HepG2 (cell line): ENCODE results near the gene COL18A1. TPM values are rescaled to one million over a fixed set of nuclear protein-coding genes. Genes with fewer than 3 reads are reported as not detected.
A peak's percentile ranks its signal among the peaks of the same experiment; 100 is the strongest.

ENCODE experiments used
- ATF4 ChIP-seq, 2 experiments: fragments of 450-650 bp in 1 of 2; sonication (generic) in 1 of 2; formaldehyde crosslinking; IDR thresholded peaks; 2 replicates each; pipeline versions ENCODE4 v1.5.0 to v1.8.0; 2020 to 2022; ENCODE audit warnings: mild to moderate bottlenecking in 1 of 2, missing genetic modification reagents in 1 of 2
- CENPT ChIP-seq: sonication (generic); formaldehyde crosslinking; IDR thresholded peaks from 2 replicates; pipeline ENCODE4 v1.8.0; 2022; ENCODE audit warnings: low read depth, mild to moderate bottlenecking, moderate library complexity, missing genetic modification reagents
- DPF2 ChIP-seq: sonication (generic); formaldehyde crosslinking; IDR thresholded peaks from 2 replicates; pipeline ENCODE4 v1.4.0; 2020; ENCODE audit warnings: mild to moderate bottlenecking, low read depth, missing genetic modification reagents, borderline replicate concordance
- DRAP1 ChIP-seq: IDR thresholded peaks from 2 replicates; pipeline ENCODE4 v1.6.1; 2016; ENCODE audit warnings: missing genetic modification reagents, missing compliant biosample characterization
- EED ChIP-seq: sonication (generic); formaldehyde crosslinking; IDR thresholded peaks from 2 replicates; pipeline ENCODE4 v1.5.0; 2020; ENCODE audit warnings: mild to moderate bottlenecking, missing genetic modification reagents
- FOSL1 ChIP-seq: sonication (generic); formaldehyde crosslinking; IDR thresholded peaks from 2 replicates; pipeline ENCODE4 v1.9.0; 2021; ENCODE audit warnings: missing genetic modification reagents, borderline replicate concordance
- GFI1 ChIP-seq: sonication (generic); formaldehyde crosslinking; IDR thresholded peaks from 2 replicates; pipeline ENCODE4 v1.5.0; 2020; ENCODE audit warnings: missing genetic modification reagents, mild to moderate bottlenecking, borderline replicate concordance
- HES4 ChIP-seq: sonication (generic); formaldehyde crosslinking; IDR thresholded peaks from 2 replicates; pipeline ENCODE4 v1.9.0; 2021; ENCODE audit warnings: mild to moderate bottlenecking, missing genetic modification reagents, borderline replicate concordance
- JUN ChIP-seq: sonication (generic); formaldehyde crosslinking; IDR thresholded peaks from 2 replicates; pipeline ENCODE4 v1.4.0; 2020; ENCODE audit warnings: mild to moderate bottlenecking, missing genetic modification reagents
- NFKB2 ChIP-seq: sonication (generic); formaldehyde crosslinking; IDR thresholded peaks from 2 replicates; pipeline ENCODE4 v1.4.0; 2020; ENCODE audit warnings: missing genetic modification reagents, borderline replicate concordance
- NR2F6 ChIP-seq, 2 experiments: IDR thresholded peaks; 2 replicates each; pipeline ENCODE4 v1.6.1; 2016; ENCODE audit warnings: antibody characterized with exemption in 1 of 2, mild to moderate bottlenecking in 1 of 2
- PRPF4 ChIP-seq: fragments of 200-400 bp; formaldehyde crosslinking; IDR thresholded peaks from 2 replicates; pipeline ENCODE4 v1.6.1; 2016; ENCODE audit warnings: low read length, low read depth; ENCODE audit not compliant: poor library complexity, severe bottlenecking
- RBFOX2 ChIP-seq: fragments of 200-400 bp; formaldehyde crosslinking; IDR thresholded peaks from 2 replicates; pipeline ENCODE4 v1.6.1; 2017; ENCODE audit warnings: low read depth, mild to moderate bottlenecking, low read length
- SNAI1 ChIP-seq: sonication (generic); formaldehyde crosslinking; IDR thresholded peaks from 2 replicates; pipeline ENCODE4 v1.5.0; 2020; ENCODE audit warnings: mild to moderate bottlenecking, missing genetic modification reagents, borderline replicate concordance
- TRIM22 ChIP-seq: fragments of 450-650 bp; IDR thresholded peaks from 2 replicates; pipeline ENCODE4 v1.6.1; 2017
- ZBTB8A ChIP-seq: sonication (generic); formaldehyde crosslinking; IDR thresholded peaks from 2 replicates; pipeline ENCODE4 v1.4.0; 2020; ENCODE audit warnings: mild to moderate bottlenecking, low read depth, missing genetic modification reagents, borderline replicate concordance
- ZFP90 ChIP-seq: sonication (generic); formaldehyde crosslinking; IDR thresholded peaks from 2 replicates; pipeline ENCODE4 v1.8.0; 2022; ENCODE audit warnings: missing genetic modification reagents, mild to moderate bottlenecking, inconsistent platforms, borderline replicate concordance
- ZMAT5 ChIP-seq: sonication (generic); formaldehyde crosslinking; IDR thresholded peaks from 2 replicates; pipeline ENCODE4 v1.5.0; 2020; ENCODE audit warnings: mild to moderate bottlenecking, low read depth, missing genetic modification reagents, borderline replicate concordance
- ZNF232 ChIP-seq: sonication (generic); formaldehyde crosslinking; IDR thresholded peaks from 2 replicates; pipeline ENCODE4 v1.4.0; 2020; ENCODE audit warnings: missing genetic modification reagents, borderline replicate concordance
- ZNF260 ChIP-seq: sonication (generic); formaldehyde crosslinking; IDR thresholded peaks from 2 replicates; pipeline ENCODE4 v1.4.0; 2020; ENCODE audit warnings: missing genetic modification reagents, low read depth, mild to moderate bottlenecking, borderline replicate concordance
- ZNF367 ChIP-seq: sonication (generic); formaldehyde crosslinking; IDR thresholded peaks from 2 replicates; pipeline ENCODE4 v1.4.0; 2020; ENCODE audit warnings: missing genetic modification reagents, borderline replicate concordance
- ZNF512B ChIP-seq: sonication (generic); formaldehyde crosslinking; IDR thresholded peaks from 2 replicates; pipeline ENCODE4 v1.5.1; 2020; ENCODE audit warnings: missing genetic modification reagents, mild to moderate bottlenecking, borderline replicate concordance
- ZNF562 ChIP-seq: sonication (generic); formaldehyde crosslinking; IDR thresholded peaks from 2 replicates; pipeline ENCODE4 v1.8.0; 2022; ENCODE audit warnings: missing genetic modification reagents, borderline replicate concordance
- ZNF839 ChIP-seq: sonication (generic); formaldehyde crosslinking; IDR thresholded peaks from 2 replicates; pipeline ENCODE4 v1.4.0; 2020; ENCODE audit warnings: missing genetic modification reagents, mild to moderate bottlenecking, borderline replicate concordance
- polyA plus RNA-seq, 8 experiments: library from polyadenylated mRNA; depleted of rRNA in 3 of 8; stranded (reverse) in 7 of 8; unstranded in 1 of 8; fragments of >200 nt; fragmentation: Illumina TruSeq in 4 of 8; extraction: Trizol in 4 of 8; gene quantifications; 2 replicates each; pipeline versions ENCODE4 v1.2.1 to v1.2.3, GENCODE V29; 2011 to 2016; ENCODE audit warnings: low read depth in 4 of 8, missing spikeins in 1 of 8, mixed read lengths in 1 of 8; ENCODE audit not compliant: insufficient read depth in 1 of 8
- total RNA-seq, 5 experiments: library from RNA; depleted of rRNA; stranded (reverse); fragments of >200 nt; fragmentation: Illumina TruSeq; extraction: Trizol; gene quantifications; 2 replicates each; pipeline ENCODE4 v1.2.3, GENCODE V29; 2016; ENCODE audit warnings: low read depth in 1 of 5

COL18A1 gene
- total and polyA plus RNA-seq, 2 of the 13 experiments (the other 11 are each of a cell fraction or from before 2014, with no cell fraction given) = 79.0 to 102 TPM

GRCh38 chr21:45470087-45470515 is 65.1 kb downstream of the COL18A1 start (continued):
- no peak for TF ChIP-seq NR2F6 (IDR thresholded peaks at IDR 0.05)
- TF ChIP-seq NR2F6 (CRISPR knock-in tag; IDR thresholded peaks at IDR 0.05) = no peak
- no peak for TF ChIP-seq ZMAT5 (CRISPR knock-in tag)
- TF ChIP-seq ZNF839 (CRISPR knock-in tag) = no peak
- TF ChIP-seq ATF4 (CRISPR knock-in tag; IDR thresholded peaks at IDR 0.05) = no peak
- TF ChIP-seq ZNF512B (CRISPR knock-in tag) = no peak
- TF ChIP-seq SNAI1 (CRISPR knock-in tag) = no peak
- no peak for TF ChIP-seq JUN (CRISPR knock-in tag)
- TF ChIP-seq ZNF562 (CRISPR knock-in tag) = no peak
- TF ChIP-seq DPF2 (CRISPR knock-in tag) = no peak
- no peak for TF ChIP-seq ZNF260
- TF ChIP-seq ZFP90 (CRISPR knock-in tag) = no peak
- 0 out of 2 replicates have a peak, but pooled peaks have one; percentile 6 for TF ChIP-seq FOSL1 (CRISPR knock-in tag)
- no peak for TF ChIP-seq ZNF367 (CRISPR knock-in tag)
- TF ChIP-seq EED (CRISPR knock-in tag) = no peak
- no peak for TF ChIP-seq DRAP1
- TF ChIP-seq TRIM22 = no peak
- no peak for TF ChIP-seq NFKB2 (CRISPR knock-in tag)
- peak; percentile 76 for TF ChIP-seq RBFOX2
- no peak for TF ChIP-seq CENPT (CRISPR knock-in tag)
- TF ChIP-seq ZBTB8A = no peak
- TF ChIP-seq HES4 = no peak
- no peak for TF ChIP-seq ZNF232
- no peak for TF ChIP-seq PRPF4
- TF ChIP-seq GFI1 (CRISPR knock-in tag) = no peak
